ENCODE measurements around the gene TOMM20L.

- TF ChIP-seq CTCF (IDR thresholded peaks at IDR 0.05; ENCODE audit: insufficient read depth, low read length, poor library complexity, severe bottlenecking) = peak; percentile 23
- TF ChIP-seq EZH2phosphoT487 (conservative IDR thresholded peaks at IDR 0.05; ENCODE audit: low read length) = no peak
Measured at GRCh38 chr14:58362798-58363412, 32.8 kb upstream of the TOMM20L start.

Data from SU-DHL-6 (cell line).